ENCODE data around the gene ZDHHC14.

Gene ZDHHC14

DNA sequence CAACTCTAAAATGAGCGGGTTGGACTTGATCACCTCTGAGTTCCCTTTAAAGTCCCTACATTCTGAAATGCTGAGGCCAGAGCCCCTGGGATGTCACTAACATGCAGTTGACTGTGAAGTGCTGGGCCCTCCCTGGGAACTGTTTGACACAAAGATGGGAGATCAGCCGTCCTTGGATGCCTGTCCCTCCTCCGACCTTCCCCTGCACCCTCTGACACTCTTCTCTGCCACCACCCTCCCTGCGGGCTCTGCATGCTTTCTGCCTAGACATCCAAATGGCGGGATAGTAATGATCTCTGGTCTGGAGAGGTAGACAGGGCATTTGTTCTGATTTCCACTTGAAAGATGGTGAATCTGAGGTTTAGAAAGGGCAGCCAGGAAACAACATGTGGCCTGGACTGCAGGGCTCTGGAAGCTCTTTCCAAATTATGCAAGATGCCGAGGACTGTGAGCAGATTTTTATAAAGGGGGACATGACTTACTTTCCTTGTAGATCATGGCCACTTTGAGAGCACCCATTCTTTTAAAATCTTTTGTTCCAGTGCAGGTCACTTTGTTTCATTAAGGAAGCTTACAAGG is 113.2 kb downstream of the ZDHHC14 start:
- no peak for DNase-seq

DNA sequence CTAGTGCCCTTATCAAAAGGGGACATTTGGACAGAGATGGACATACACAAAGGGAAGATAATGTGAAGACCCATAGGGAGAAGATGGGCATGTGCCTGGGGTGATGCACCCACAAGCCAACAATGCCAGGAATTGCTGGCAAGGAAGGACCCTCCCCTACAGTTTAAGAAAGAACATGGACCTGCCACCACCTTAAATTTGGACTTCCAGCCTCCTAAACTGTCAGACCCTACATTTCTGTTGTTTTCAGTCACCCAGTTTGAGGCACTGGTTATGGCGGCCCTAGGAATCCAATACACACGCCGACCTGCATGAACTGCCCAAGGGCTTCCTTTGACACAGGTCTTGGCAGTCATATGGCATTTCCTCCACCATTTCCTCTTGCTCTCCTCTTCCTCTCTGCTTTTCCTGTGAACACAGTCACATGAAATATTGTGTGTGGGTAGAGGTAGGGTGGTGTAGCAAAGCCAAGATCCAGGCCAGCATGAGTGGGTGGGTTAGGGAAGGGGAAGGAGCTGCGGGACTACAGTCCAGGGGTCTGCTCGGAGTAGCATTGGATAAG is 115.6 kb downstream of the ZDHHC14 start:
- no peak for DNase-seq

DNA sequence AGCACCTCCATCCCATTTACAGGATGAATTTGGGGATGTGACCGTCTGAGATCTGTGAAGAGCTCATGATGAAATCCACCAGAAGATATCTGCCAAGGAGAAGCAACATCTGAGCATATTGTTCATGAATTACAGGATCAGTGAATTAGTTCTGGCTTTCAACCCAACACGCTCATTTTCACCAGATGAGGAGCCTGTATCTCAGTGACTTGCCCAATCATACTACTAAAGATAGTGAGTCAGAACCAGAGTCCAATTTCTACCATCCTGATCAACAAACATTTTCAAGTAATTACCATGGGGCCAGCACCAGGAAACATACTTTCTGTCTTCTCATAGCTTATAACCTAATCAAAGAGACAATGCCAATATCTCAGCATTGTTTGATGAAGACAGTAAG is 116.6 kb downstream of the ZDHHC14 start:
- DNase-seq: no peak

DNA sequence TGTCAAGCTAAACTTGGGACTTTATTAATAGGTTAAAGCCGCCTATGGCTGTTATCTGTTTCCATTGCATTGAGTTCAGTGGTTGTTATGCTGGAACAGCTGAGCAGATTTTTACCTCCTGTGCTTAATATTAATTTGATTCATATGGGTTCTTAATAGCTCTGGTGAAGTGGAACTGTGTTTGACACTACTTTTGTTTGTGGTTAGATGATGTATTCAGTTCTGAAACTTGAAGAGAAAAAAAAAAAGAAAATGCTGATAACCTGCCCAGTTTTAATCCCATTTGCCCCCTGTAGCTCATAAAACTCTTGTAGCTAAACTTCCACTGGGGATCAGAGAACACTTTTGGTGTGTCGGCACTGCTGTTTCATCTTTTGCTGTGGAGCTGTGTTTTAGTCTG is 117.8 kb downstream of the ZDHHC14 start:
- DNase-seq: no peak

DNA sequence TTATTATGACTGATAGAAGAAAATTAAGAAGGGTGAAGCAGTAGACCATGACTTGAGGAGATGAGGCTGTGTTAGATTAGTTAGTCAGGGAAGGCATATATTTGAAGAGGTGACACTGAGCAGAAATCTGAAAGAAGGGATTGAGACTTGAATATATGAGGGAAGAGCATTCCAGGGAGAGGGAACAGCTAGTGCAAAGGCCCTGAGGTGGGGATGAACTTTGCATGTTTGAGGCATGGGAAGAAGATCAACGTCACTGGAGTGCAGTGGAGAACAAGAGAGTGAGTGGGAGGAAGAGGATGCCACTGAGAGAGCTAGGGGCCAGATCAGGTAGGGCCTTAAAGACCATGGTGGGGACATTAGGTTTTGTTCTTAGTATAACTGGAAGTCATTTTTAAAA is 119.0 kb downstream of the ZDHHC14 start:
- no peak for DNase-seq

DNA sequence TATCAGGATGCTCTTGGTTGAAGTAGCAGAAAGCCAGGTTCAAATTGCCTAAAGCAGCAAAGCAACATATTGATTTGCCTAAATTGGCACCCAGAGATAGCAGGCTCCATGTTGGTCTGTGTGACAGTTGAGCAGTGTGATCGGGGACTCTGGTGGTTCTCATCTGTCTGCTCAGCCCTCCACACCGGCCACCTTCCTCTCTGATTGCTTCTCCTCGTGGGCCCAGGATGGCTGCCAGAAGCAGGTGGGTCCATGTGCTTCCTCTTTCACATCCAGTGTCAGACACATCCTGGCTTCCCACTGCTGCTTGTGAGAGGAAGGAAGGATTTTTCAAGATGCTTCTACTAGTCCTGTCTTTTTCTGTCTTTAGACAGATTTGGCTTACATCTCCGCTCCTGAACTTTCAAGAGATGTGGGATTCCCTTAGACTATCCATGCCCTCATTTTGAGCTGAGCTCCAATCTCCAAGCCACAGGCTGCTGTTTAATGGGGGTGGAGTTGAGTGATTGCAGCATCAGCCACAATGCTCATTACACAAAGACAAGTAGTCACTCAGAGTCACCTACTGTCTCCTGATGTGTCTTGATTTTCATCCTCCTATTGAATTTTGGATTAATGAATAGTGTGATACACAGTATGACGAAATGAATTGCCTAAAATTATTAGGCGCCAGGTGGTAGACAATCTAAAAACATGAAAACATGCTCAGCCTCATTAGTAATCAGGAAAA is 122.2 kb downstream of the ZDHHC14 start:
- DNase-seq: no peak

DNA sequence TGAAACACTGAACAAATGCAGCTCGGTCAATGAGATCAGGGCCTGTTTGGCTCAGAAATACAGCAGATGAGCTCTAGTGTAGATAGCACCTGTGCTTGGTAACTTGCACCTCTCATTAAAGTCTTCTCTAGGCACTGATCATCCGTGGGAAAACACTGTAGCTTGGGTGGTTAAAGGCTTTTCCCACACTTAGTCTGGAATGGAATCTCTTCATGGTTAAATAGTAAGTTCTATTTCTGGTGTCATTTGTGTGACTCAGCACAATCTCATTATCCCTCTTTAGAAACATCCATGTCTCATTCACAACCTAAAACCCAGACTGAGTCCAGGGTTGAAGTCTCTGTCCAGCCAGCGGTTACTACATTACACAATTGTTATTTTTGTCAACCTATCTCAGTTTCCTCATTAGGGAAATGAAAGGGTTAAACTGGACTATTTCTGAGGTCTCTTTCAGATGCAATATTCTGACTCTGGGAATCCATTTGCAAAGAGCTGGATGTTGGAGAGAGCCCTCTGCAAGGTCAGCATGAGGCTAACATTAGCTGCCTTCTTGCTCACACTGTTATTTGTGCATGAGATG is 125.0 kb downstream of the ZDHHC14 start:
- DNase-seq: no peak

DNA sequence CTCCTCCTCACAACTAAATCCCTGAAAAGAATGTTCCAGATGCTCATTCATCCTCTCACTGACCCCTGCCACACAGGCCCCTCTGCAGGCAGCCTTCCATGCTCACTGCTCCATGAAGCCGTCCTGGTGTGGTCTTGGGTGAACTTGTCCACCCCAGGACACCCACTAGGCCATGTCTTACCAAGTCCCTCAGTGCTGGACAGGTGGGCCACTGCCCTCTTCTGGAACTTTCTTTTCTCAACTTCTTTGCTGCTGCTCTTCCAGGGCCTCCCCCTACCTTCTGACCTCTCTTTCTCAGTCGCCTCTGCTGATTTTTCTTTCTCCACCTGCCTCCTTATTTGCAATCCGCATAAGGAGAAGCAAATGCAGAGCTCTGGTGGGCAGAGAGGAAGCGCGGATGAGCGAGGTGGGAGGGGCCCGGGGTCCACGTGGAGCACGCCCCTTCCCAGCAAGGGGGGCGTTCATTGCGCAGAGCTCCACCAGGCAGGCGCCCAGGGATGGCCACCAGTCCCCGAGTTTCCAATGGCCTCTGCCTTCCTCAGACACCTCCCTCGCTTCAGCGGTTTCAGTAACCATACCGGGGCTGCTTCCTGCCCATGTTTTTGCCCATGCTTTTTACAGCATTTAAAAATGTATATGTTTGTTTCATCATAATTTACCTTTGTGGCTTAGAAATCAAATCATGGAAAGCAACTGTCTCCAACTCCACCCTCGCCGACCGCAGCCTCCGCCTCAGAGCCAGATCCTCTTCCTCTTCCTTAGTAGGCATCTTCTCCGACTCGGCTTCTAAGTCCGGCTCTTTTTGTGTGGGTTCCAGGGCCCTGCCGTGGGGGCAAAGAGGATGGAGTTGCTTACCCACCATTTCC is 129.6 kb downstream of the ZDHHC14 start:
- DNase-seq: no peak

DNA sequence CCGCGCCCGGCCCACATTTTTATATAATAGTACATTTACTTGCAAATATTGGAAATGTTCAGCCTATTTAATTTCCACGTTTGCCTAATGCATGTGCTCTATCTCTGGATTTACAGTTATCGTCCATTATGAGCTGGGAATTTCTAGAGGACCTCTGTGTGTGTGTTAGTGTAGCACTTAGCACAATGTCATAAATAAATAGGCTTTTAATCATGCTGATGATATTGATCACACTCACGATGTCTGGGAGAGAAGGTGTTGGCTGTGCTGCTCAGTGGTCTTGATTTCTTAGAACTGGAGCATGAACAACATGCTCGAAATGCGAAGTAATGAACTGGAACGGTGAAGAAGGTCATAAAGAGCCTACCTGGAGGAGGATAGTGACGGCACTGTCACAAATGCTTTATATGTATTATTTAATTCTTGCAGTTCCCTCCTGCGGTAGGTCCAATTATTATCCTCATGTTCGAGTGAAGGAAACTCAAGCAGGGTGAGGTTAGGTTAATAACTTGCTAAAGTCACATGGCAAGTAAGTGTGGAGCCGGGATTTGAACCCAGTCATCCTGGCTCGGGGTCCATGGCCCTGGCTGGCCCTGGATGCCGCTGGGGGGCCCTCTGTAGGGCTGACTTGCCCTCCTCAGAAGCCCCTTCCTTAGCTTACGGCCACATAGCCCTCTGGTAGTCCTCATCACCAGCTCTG is 130.8 kb downstream of the ZDHHC14 start:
- no peak for DNase-seq

DNA sequence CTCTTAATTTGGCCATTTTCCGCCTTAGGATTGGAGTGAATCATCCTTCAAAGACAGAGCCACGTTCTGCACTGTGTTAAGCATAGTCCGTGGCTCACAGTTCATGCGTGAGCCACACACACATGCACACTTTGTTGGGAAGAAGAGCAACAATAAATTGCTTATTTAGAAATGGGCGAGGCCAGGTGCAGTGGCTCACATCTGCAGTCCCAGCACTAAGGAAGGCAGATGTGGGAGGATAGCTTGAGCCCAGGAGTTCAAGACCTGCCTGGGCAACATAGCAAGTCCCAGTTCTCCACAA is 131.3 kb downstream of the ZDHHC14 start:
- DNase-seq: no peak

DNA sequence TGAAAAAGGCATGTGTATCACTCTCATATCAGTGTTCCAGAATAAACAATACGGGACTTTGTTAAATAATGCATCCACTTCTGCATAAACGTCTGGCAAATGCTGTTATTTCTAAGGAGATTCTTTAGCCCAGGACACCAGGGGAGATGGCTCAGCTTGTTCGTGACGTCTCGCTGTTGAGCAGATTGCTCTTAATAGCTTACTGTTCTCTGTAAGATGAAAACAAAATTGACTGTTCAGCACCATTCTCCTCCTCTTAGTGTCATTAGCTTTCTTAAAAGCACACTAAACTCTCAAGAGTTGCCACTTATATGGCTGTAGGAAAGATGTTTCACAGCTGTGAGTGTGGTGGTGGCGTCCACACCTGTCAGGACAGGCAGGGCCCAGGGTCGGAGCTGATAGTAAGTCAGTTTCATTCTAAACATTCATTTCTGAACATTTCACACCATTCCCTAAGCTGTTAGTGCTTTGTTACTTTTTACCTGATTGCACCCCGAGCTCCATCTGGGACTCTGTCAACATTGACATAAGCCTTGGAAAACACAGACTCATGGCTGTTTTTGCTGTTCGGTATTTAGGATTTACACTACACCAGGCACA is 132.1 kb downstream of the ZDHHC14 start:
- DNase-seq: no peak

DNA sequence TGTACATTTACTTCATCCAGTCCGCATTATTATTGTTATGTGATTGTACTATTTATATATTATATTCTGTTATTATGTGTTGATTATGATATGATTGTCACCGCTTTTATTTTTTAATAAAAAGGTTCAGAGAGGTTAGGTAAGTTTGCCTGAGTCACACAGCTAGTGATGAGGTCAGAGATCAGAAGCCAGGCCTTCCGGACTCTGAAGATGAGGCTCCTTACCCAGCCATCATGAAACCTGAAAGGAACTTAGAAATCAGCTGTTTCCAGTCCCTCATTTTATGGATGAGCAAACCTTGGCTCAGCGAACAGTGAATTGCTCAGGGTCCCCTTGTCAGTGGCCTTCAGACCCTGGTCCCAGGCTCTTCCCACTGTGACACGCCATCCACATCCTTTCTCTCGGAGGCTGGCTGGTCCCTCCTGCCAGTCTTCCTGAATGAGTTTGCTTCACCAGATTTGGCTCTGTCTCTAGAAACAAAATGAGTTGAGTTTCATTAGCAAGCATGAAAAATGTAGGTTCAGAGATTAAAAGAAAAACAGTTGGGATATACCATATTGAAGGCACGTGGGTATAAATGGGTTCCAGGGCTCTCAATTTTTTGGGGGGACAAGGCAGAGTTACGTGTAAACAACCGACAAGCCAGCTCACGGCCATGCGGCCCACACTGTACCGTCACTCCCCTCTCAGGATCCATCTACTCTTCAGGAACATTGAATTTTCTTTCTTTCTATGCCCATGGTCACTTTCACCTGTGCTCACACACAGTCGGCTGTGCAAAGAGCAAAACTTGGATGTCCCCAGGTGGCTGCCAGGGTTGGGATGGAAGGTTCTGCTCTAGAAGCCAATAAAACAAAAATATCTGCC is 132.9 kb downstream of the ZDHHC14 start:
- DNase-seq: no peak

DNA sequence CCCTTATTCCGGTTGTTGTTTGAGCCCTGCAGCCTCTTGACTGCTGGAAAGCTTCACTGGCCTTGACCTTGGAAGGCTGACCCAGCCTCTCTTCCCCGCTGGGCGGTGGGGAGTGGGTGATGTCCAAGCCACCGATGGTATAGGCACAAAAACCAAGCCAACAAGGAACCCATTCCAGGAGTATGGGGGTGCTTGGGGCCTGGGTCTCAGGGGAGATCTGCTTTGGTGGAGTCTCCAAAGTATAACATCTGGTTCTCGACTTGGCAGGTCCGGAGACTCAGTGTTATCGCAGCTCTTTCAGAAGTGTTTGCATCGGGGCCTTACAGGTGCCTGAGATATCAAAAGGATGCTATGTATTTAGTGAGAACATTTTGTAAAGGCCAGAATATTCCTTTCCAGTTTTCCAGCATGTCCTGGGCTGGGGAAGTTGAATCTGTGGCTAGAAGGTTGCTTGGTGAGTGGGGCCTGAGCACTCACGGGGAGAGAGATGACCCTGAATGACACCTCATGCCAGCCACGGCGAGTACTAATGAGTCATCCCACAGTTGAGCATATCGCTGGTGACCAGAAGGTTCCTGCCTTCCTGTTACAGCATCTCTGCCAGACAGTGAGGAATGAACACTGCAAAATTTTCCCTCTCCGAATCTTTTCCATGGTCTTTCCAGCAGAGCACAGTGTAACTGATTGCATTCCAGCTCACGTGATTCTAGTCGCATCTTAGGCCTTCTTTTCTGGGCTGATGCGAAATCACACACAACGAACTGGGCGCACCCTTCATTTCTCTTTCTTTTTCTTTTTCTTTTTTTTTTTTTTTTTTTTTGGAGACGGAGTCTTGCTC is 133.9 kb downstream of the ZDHHC14 start:
- no peak for DNase-seq

DNA sequence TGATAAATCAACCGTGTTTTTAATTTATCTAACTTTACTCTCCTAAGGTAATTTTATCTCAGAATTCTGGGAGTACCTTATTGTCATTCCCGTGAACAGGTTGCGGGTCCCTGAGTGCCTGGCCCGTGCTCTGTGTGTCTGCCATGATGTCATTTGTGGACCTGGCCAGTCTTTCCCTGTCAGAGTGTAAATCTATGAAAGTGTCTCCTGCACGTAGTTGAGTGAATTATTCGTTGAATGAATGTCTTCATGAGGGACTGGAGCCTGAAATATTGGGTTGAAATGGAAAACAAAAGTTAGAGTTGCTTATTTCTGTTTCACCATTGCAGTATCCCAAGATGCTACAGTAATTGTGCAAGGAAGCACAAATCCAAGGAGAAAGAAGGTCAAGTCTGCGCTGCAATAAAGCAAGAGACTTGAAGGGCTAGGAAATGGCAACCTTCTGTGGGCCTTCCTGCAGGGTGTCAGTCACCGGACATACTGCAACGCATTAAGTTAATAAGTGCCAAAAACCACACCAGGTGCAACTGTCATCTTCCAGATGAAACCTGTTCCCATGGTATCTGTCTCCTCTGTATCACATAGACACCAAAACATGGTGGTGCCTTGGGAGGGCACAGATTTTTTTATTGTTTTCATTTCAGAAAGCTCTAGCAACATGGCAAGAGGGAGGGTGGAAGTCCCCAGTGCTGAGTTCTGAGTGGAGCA is 135.5 kb downstream of the ZDHHC14 start:
- DNase-seq: no peak

DNA sequence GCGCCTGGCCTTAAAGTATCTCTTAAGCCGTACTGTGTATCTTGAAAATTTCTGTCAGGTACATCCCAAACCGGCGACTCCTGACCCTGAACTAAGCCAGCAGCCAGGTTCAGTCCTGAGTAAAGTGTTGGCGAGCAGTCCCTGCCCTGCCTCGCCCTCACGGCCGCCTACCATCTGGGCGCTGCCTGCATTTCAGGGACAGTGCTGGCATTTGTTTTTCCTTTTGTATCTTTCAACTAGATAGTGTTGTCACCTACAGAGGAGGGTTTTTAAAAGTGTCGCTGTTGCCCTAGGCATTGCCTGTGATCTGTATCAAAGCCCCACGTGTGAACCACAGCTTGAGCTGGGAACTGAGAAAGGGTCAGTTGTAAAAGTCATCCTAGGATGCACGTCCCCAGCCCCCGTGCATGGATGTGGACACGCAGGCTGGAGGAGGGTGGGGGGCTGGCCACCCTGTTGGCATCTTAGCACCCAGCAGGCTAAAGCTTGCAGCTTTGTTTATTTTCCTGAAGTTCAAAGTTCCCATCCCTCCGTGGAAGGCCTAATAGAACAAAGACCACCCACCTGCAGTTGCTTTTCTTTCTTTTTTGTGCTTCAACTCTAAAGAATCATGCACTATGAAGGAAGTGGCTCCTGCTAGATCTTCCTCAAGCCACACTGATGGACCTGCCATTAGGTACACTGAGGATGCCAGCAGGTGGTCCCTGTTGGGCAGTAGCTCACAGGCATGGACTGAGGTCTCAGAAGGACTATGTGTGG is 136.8 kb downstream of the ZDHHC14 start:
- DNase-seq: no peak

DNA sequence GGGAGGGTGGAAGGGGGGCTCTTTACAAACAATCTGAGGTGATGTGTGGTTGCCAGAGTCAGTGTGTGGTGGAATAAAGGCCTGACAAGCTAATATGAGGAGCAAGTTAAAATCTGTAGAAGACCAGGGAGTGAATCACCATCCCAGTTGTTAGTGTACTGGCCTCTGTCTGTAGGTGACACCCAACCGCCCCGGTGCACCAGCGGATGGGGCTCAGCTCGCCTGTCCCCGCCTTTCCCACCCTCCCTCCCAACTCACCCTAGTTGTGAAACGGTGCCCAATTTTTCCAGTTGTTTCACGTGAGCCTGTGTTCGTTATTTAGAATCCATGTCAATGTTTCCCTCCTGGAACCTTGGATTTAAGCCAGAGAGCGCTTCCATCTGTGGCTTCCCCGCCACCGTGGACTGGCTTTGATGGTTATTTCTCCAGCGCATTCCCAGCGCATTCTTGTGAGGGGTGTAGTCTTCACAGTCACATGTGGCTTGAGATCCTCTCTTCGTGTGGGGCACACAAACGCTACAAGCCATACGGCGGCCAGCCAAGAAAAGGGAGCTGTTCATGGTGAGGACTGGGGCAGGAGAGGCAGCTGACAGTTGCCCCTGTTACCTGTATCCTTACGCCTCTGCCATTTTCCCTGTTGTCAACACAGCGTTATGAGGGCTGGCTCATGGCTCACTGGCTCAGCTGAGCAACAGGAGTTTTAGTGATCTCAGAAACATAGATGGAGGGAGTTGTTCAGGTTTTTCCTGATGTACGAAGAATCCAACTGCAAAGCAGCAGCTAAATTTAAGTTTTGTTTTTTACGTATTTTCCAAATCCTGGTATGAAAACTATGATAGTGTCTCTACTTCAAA is 137.6 kb downstream of the ZDHHC14 start:
- no peak for DNase-seq

DNA sequence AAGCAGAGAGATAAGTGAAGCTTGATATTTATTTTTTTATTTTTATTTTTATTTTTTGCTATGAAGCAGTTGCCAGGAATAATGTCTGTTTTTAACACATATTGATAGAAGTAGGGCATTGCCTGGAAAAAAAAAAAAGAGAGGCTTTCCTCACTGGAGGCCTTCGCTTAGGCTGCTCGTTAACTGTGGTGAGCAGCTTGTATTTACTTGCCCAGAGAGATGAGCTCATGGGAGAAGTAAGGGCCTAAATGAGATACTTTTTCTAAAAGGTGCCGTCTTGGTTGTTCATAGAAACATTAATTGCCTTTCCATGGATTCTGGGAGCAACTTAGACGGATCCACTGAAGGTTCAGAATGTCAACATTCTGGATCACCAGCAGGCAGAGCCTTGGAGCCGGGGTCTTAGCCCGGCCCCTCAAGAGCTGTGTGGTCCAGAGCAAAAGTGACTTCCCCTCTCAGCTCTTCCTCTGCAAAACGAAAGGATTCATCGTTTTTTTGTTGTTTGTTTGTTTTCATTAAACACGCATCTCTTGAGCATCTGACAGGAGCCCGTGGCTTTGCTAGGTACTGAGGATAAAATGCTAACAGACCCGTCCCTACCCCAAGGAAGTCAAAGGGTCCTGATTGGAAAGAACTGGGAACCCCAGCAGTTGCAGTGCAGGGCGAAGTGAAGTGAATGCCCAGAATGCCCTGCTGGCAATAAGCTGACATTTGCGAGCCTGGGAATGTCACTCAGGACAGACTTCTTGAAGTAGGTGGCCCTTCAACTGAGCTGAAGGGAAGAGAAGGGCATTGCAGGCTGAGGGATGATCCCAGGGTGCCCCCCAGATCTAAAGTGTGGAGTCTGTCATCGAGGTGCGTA is 138.5 kb downstream of the ZDHHC14 start:
- DNase-seq: no peak

All from NCI-H2107 (cell line).